K562 (cell line): ENCODE data around the gene ACTN4. TPM values are rescaled to one million over a fixed set of nuclear protein-coding genes. Genes with fewer than 3 reads are reported as not detected.
A peak's percentile ranks its signal among the peaks of the same experiment; 100 is the strongest.

Experiments used
- ATAC-seq: fragments of 200-7000 bp; cut with Tn5 transposase; 3 replicates; pipeline ENCODE4 v1.9.1; 2020; ENCODE audit warnings: moderate library complexity
- BruUV-seq: library from RNA; stranded (reverse); fragments of 400-500 nt; replicated peaks from 2 replicates; lab custom pipeline; 2021; lab: Mats Ljungman, UMichigan
- CTCF ChIA-PET: fragments of 300-600 bp; formaldehyde crosslinking; extraction: SDS; loops from one replicate; lab custom pipeline; 2021; ENCODE audit warnings: low intra/inter-chr PET ratio; lab: Yijun Ruan, JAX
- POLR2A ChIA-PET: fragments of 300-600, 350-650 bp; sonication (Branson Sonifier 250); formaldehyde crosslinking; extraction: SDS; loops from one replicate; lab custom pipeline; 2021; ENCODE audit warnings: antibody characterized with exemption, inconsistent platforms; lab: Yijun Ruan, JAX
- DNase-seq, 4 experiments: peaks; one replicate each; pipeline versions ENCODE4 v3.0.0 to v3.0.0-alpha.2; 2011 to 2018; ENCODE audit warnings: low spot score in 3 of 4, mixed read lengths in 3 of 4; ENCODE audit errors: extremely low read depth in 1 of 4
- FAIRE-seq: peaks from 2 replicates; lab custom pipeline; 2011; peaks lifted over from hg19 to GRCh38; lab: Jason Lieb, UNC
- H2AFZ ChIP-seq: 2 replicates; pipeline ENCODE4 v1.6.0; 2011; ENCODE audit warnings: low read depth, low read length, control low read depth, inconsistent platforms
- H3K27ac ChIP-seq: fragments of 200-600 bp; 3 replicates; pipeline ENCODE4 v1.8.0; 2011; ENCODE audit warnings: low read depth, mild to moderate bottlenecking, control low read depth, inconsistent platforms, low read length, moderate library complexity, mixed read lengths; ENCODE audit errors: extremely low read depth
- H3K27me3 ChIP-seq, 2 experiments: fragments of 300-600 bp in 1 of 2; 2 replicates in 1 of 2; 3 replicates in 1 of 2; pipeline versions ENCODE4 v1.6.0 to v1.8.0; 2011; ENCODE audit warnings: inconsistent platforms in 2 of 2, low read length in 2 of 2, mild to moderate bottlenecking in 1 of 2, mixed read lengths in 1 of 2, moderate library complexity in 1 of 2; ENCODE audit not compliant: control insufficient read depth in 2 of 2, insufficient read depth in 2 of 2
- H3K36me3 ChIP-seq: fragments of 300-600 bp; 3 replicates; pipeline ENCODE4 v1.8.0; 2011; ENCODE audit warnings: mild to moderate bottlenecking, low read length, inconsistent platforms; ENCODE audit not compliant: control insufficient read depth, insufficient read depth
- H3K4me1 ChIP-seq, 2 experiments: fragments of 200-600 bp in 1 of 2; replicated peaks in 1 of 2; 2 replicates in 1 of 2; 3 replicates in 1 of 2; pipeline versions ENCODE4 v1.5.1 to v1.8.0; 2011; ENCODE audit warnings: inconsistent platforms in 2 of 2, low read length in 2 of 2, mild to moderate bottlenecking in 1 of 2, mixed read lengths in 1 of 2, moderate library complexity in 1 of 2; ENCODE audit not compliant: control insufficient read depth in 2 of 2, insufficient read depth in 2 of 2
- H3K4me2 ChIP-seq: 2 replicates; pipeline ENCODE4 v1.6.1; 2011; ENCODE audit warnings: low read length, control low read depth, inconsistent platforms, mixed read lengths; ENCODE audit not compliant: insufficient read depth
- H3K4me3 ChIP-seq: fragments of 200-600 bp; sonication (generic), shearing (Covaris generic); 2 replicates; pipeline ENCODE4 v1.5.1; 2016; ENCODE audit warnings: control low read depth, inconsistent platforms
- H3K79me2 ChIP-seq: fragments of 200-600 bp; 3 replicates; pipeline ENCODE4 v1.8.0; 2011; ENCODE audit warnings: low read length, inconsistent platforms; ENCODE audit not compliant: control insufficient read depth, insufficient read depth
- H3K9ac ChIP-seq, 2 experiments: 2 replicates each; pipeline versions ENCODE4 v1.6.0 to v1.6.1; 2011; ENCODE audit warnings: low read depth in 2 of 2, low read length in 2 of 2, control low read depth in 1 of 2, inconsistent platforms in 1 of 2, mild to moderate bottlenecking in 1 of 2, mixed read lengths in 1 of 2; ENCODE audit not compliant: insufficient read depth in 1 of 2
- H3K9me1 ChIP-seq: one replicate; pipeline ENCODE4 v1.6.0; 2011; ENCODE audit warnings: inconsistent platforms, mild to moderate bottlenecking, low read length, moderate library complexity; ENCODE audit not compliant: control insufficient read depth, insufficient read depth
- H3K9me3 ChIP-seq: replicated peaks from 2 replicates; pipeline ENCODE4 v1.5.1; 2011; ENCODE audit warnings: low read depth, low read length, inconsistent platforms; ENCODE audit not compliant: control insufficient read depth, insufficient read depth
- H4K20me1 ChIP-seq: replicated peaks from 2 replicates; pipeline ENCODE4 v1.6.1; 2011; ENCODE audit warnings: low read length, inconsistent platforms, mixed read lengths; ENCODE audit not compliant: control insufficient read depth, insufficient read depth
- BCOR ChIP-seq: fragments of 450-650 bp; IDR thresholded peaks from 2 replicates; pipeline ENCODE4 v1.6.1; 2016
- CBX2 ChIP-seq: fragments of 200-600 bp; sonication (generic); IDR thresholded peaks from one replicate; pipeline ENCODE4 v1.6.1; 2012; ENCODE audit warnings: mild to moderate bottlenecking, low read length, inconsistent platforms; ENCODE audit not compliant: insufficient read depth, poor library complexity, severe bottlenecking
- E2F4 ChIP-seq: sonication (generic); formaldehyde crosslinking; IDR thresholded peaks from 2 replicates; pipeline ENCODE4 v1.8.0; 2022; ENCODE audit warnings: mild to moderate bottlenecking, low read depth, missing genetic modification reagents
- ESRRA ChIP-seq: fragments of 450-650 bp; IDR thresholded peaks from 2 replicates; pipeline ENCODE4 v1.6.1; 2014; ENCODE audit warnings: low read depth, mild to moderate bottlenecking, moderate library complexity, borderline replicate concordance
- GTF2E2 ChIP-seq: fragments of 200-800 bp; sonication (Bioruptor generic); IDR thresholded peaks from 2 replicates; pipeline ENCODE4 v1.6.1; 2016; ENCODE audit warnings: missing genetic modification characterization, missing compliant biosample characterization
- HDGF ChIP-seq: fragments of 450-650 bp; IDR thresholded peaks from 2 replicates; pipeline ENCODE4 v1.6.1; 2016
- MAFK ChIP-seq: IDR thresholded peaks from 2 replicates; pipeline ENCODE4 v1.6.1; 2011; ENCODE audit warnings: low read length, improper control_type of control experiment
- MCM2 ChIP-seq: fragments of 450-650 bp; IDR thresholded peaks from 2 replicates; pipeline ENCODE4 v1.6.1; 2017; ENCODE audit warnings: low read depth, mild to moderate bottlenecking
- MYNN ChIP-seq, 2 experiments: sonication (generic); formaldehyde crosslinking in 1 of 2; IDR thresholded peaks; 2 replicates each; pipeline versions ENCODE4 v1.5.0 to v1.6.1; 2016 to 2020; ENCODE audit warnings: antibody characterized with exemption in 1 of 2, missing genetic modification reagents in 1 of 2
- PHF8 ChIP-seq: fragments of 200-600 bp; sonication (generic); IDR thresholded peaks from 2 replicates; pipeline ENCODE4 v1.6.1; 2012; ENCODE audit warnings: mixed run types, mild to moderate bottlenecking, inconsistent platforms, low read length, moderate library complexity, borderline replicate concordance
- POLR2B ChIP-seq: fragments of 450-650 bp; IDR thresholded peaks from 2 replicates; pipeline ENCODE4 v1.6.1; 2018; ENCODE audit warnings: low read depth; ENCODE audit not compliant: partially characterized antibody
- POLR2G ChIP-seq: fragments of 200-400 bp; formaldehyde crosslinking; IDR thresholded peaks from 2 replicates; pipeline ENCODE4 v1.6.1; 2017; ENCODE audit warnings: low read depth, mild to moderate bottlenecking, antibody characterized with exemption, low read length, moderate library complexity
- PTRF ChIP-seq: fragments of 450-650 bp; IDR thresholded peaks from 2 replicates; pipeline ENCODE4 v1.6.1; 2016; ENCODE audit warnings: mild to moderate bottlenecking, missing genetic modification characterization, missing compliant biosample characterization
- RBM22 ChIP-seq: fragments of 200-400 bp; formaldehyde crosslinking; IDR thresholded peaks from 2 replicates; pipeline ENCODE4 v1.6.1; 2018; ENCODE audit warnings: low read length, low read depth; ENCODE audit not compliant: poor library complexity, severe bottlenecking
- RCOR1 ChIP-seq, 2 experiments: IDR thresholded peaks; 2 replicates each; pipeline ENCODE4 v1.6.1; 2012; ENCODE audit warnings: low read depth in 2 of 2, low read length in 2 of 2, borderline replicate concordance in 1 of 2, improper control_type of control experiment in 1 of 2
- SMC3 ChIP-seq: conservative IDR thresholded peaks from 2 replicates; pipeline ENCODE4 v1.6.1; 2011; ENCODE audit warnings: low read depth, low read length, improper control_type of control experiment; ENCODE audit not compliant: insufficient read depth
- ZNF57 ChIP-seq: fragments of 450-650 bp; formaldehyde crosslinking; IDR thresholded peaks from 2 replicates; pipeline ENCODE4 v1.4.0; 2020; ENCODE audit warnings: mild to moderate bottlenecking, moderate library complexity
- ZNF699 ChIP-seq: fragments of 250-450 bp; sonication (Bioruptor Pico); IDR thresholded peaks from 2 replicates; pipeline ENCODE4 v1.8.0; 2021; ENCODE audit warnings: mild to moderate bottlenecking, moderate library complexity; ENCODE audit not compliant: insufficient replicate concordance
- WGBS: fragments of 100-300 bp; shearing (Covaris generic); methylation state at CpG from one replicate; pipeline ENCODE4 v1.1.6; 2016; ENCODE audit warnings: low coverage, mixed read lengths; ENCODE audit not compliant: insufficient coverage; ENCODE audit errors: missing lambda C conversion rate; 5-methylcytosine and 5-hydroxymethylcytosine counted together
- in situ Hi-C: fragments of 300-500 bp; cut with MboI; formaldehyde crosslinking; loops from 4 replicates; pipeline ENCODE4 v1.15.0; 2018; ENCODE audit warnings: inconsistent platforms, mixed read lengths
- intact Hi-C: fragments of 100-400 bp; cut with micrococcal nuclease; formaldehyde crosslinking; loops from 2 replicates; pipeline ENCODE4 v1.14.2; 2022
- polyA plus RNA-seq, 8 experiments: library from polyadenylated mRNA; depleted of rRNA in 4 of 8; stranded (reverse) in 5 of 8; unstranded in 3 of 8; fragments of >200 nt; fragmentation: Nextera tagmentation in 2 of 8; fragmentation: Illumina TruSeq in 1 of 8; extraction: Ambion mirVana in 2 of 8; extraction: Trizol in 1 of 8; gene quantifications; 2 replicates each; pipeline versions ENCODE4 v1.2.1 to v1.2.3, GENCODE V29; 2011 to 2014; ENCODE audit warnings: inconsistent platforms in 1 of 8, missing spikeins in 1 of 8
- total RNA-seq, 7 experiments: library from RNA; depleted of rRNA in 6 of 7; stranded (reverse); fragments of >200 nt in 6 of 7; fragmentation: Illumina TruSeq in 2 of 7; extraction: Trizol in 2 of 7; gene quantifications; 2 replicates each; pipeline versions ENCODE4 v1.2.1 to v1.2.3, GENCODE V29; 2011 to 2021; ENCODE audit warnings: low replicate concordance in 1 of 7

The ACTN4 gene
- total and polyA plus RNA-seq, 9 of the 15 experiments (the other 6 are each of a cell fraction or from before 2014, with no cell fraction given) = 3.1 to 385 (median 125) TPM

GRCh38 chr19:38712161-38712748, 64.8 kb downstream of the ACTN4 start:
- in situ Hi-C loops = no loop called here
- H2AFZ ChIP-seq = no peak overlapping the region
- TF ChIP-seq ZNF57 (CRISPR knock-in tag) = no peak
- no peak for TF ChIP-seq HDGF
- TF ChIP-seq ESRRA = peak; percentile 96
- TF ChIP-seq CBX2 = no peak
- TF ChIP-seq BCOR = peak; percentile 52; the same call in 1 of the 2 replicates
- no peak for TF ChIP-seq MCM2
- TF ChIP-seq POLR2G = peak; percentile 23; the same call in 1 of the 2 replicates
- TF ChIP-seq SMC3 = no peak
- TF ChIP-seq PTRF (tag) = no peak
- no peak for TF ChIP-seq GTF2E2
- no peak for TF ChIP-seq PHF8
- no peak for TF ChIP-seq E2F4 (CRISPR knock-in tag)
- no peak for TF ChIP-seq MYNN (IDR thresholded peaks at IDR 0.05)
- no peak for TF ChIP-seq MYNN (CRISPR knock-in tag; IDR thresholded peaks at IDR 0.05)
- TF ChIP-seq RBM22 = peak; percentile 23
- TF ChIP-seq RCOR1 (IDR thresholded peaks at IDR 0.05; ENCODE audit: borderline replicate concordance in 1 of 2, low read depth in 2 of 2, low read length in 2 of 2) = 0 out of 4 replicates have a peak, but pooled peaks of 1 of the 2 experiments have one; percentile 9
- TF ChIP-seq ZNF699 (CRISPR knock-in tag) = no peak
- no peak for TF ChIP-seq POLR2B
- TF ChIP-seq MAFK = no peak

More at GRCh38 chr19:38712161-38712748, 64.8 kb downstream of the ACTN4 start:
- Histone ChIP-seq H3K9me1 (no peaks in the 10 kb centered on the region), H3K27ac (no peak overlapping the region), H3K27me3 (no peaks in the 10 kb centered on the region), H3K4me2 (no peak overlapping the region), H4K20me1 (peaks cover 3% of the 10 kb centered on the region; the same call in 1 of the 2 replicates), H3K9me3 (no peaks in the 10 kb centered on the region), H3K4me3 (no peak overlapping the region), H3K4me1 (peaks cover 0 to 22% of the 10 kb centered on the region in 2 experiments; a peak in 1 of 5 replicates), H3K36me3 (peaks cover 95% of the 10 kb centered on the region; the same call in 2 of the 3 replicates), H3K79me2 (no peaks in the 10 kb centered on the region; the same call in 2 of the 3 replicates), H3K9ac (peak overlapping the region in 1 of 2 experiments; percentile 30; a peak in 1 of 4 replicates)
- ChIA-PET CTCF (no interaction called here), POLR2A (interaction anchor here (1.2 to 1.3 kb wide), 2 partner anchors 12 to 62 kb away, joined by 3 read pairs; no protein-coding TSS in a partner anchor)
- FAIRE-seq (no peak), ATAC-seq (no peak), DNase-seq (no peak)
- BruUV-seq = no TSS peak
- intact Hi-C loops = no loop called here
- WGBS = 96% methylated on average over 13 of the region's 15 CpGs
